ENCODE measurements around the gene RAP1GAP.

DNA sequence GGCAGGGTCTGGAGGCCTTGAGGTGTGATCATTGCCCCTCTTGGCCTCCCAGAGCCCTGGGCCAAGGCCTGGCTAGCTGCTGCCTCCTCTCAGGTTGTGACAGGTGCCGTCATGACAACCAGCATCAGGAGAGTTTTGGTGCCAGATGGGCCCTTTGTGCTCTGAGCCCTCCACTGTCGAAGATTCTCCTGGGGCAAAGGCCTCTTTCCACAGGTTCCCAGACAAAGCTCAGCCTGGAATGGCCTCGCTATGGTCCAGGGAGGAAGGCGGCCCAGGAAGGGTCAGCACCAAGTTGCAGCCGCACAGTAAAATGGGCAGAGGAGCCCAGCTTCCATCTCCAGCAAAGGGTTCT is 81.6 kb downstream of the RAP1GAP start:
- no peak for TF ChIP-seq CTCF (IDR thresholded peaks at IDR 0.05; ENCODE audit: low read depth, low read length, missing input control)
- TF ChIP-seq EGR1 (IDR thresholded peaks at IDR 0.05; ENCODE audit: low read depth in 2 of 2), result no peak
- no peak for TF ChIP-seq JUND (IDR thresholded peaks at IDR 0.05)
- TF ChIP-seq, protein P1, sequence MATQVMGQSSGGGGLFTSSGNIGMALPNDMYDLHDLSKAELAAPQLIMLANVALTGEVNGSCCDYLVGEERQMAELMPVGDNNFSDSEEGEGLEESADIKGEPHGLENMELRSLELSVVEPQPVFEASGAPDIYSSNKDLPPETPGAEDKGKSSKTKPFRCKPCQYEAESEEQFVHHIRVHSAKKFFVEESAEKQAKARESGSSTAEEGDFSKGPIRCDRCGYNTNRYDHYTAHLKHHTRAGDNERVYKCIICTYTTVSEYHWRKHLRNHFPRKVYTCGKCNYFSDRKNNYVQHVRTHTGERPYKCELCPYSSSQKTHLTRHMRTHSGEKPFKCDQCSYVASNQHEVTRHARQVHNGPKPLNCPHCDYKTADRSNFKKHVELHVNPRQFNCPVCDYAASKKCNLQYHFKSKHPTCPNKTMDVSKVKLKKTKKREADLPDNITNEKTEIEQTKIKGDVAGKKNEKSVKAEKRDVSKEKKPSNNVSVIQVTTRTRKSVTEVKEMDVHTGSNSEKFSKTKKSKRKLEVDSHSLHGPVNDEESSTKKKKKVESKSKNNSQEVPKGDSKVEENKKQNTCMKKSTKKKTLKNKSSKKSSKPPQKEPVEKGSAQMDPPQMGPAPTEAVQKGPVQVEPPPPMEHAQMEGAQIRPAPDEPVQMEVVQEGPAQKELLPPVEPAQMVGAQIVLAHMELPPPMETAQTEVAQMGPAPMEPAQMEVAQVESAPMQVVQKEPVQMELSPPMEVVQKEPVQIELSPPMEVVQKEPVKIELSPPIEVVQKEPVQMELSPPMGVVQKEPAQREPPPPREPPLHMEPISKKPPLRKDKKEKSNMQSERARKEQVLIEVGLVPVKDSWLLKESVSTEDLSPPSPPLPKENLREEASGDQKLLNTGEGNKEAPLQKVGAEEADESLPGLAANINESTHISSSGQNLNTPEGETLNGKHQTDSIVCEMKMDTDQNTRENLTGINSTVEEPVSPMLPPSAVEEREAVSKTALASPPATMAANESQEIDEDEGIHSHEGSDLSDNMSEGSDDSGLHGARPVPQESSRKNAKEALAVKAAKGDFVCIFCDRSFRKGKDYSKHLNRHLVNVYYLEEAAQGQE (IDR thresholded peaks at IDR 0.05), result no peak
- TF ChIP-seq ZBTB33 (IDR thresholded peaks at IDR 0.05), result no peak
- TF ChIP-seq ATF3 (IDR thresholded peaks at IDR 0.05), result no peak
- no peak for TF ChIP-seq RXRA (IDR thresholded peaks at IDR 0.05)
- no peak for TF ChIP-seq TAF1 (conservative IDR thresholded peaks at IDR 0.05)
- TF ChIP-seq, protein P2, sequence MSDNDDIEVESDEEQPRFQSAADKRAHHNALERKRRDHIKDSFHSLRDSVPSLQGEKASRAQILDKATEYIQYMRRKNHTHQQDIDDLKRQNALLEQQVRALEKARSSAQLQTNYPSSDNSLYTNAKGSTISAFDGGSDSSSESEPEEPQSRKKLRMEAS (IDR thresholded peaks at IDR 0.05), result no peak
- TF ChIP-seq RAD21 (IDR thresholded peaks at IDR 0.05), result no peak
- TF ChIP-seq YY1 (IDR thresholded peaks at IDR 0.05), result no peak

Data from liver (tissue), 3 donors.